Forelimb muscle (tissue), 1 donor: ENCODE results near the gene CADPS. TPM values are rescaled to one million over a fixed set of nuclear protein-coding genes. Genes with fewer than 3 reads are reported as not detected.
A peak's percentile ranks its signal among the peaks of the same experiment; 100 is the strongest.

Experiments used
- DNase-seq: peaks from one replicate; pipeline ENCODE4 v3.0.0-alpha.2; 2013; ENCODE audit warnings: low read depth
- polyA plus RNA-seq: library from polyadenylated mRNA; unstranded; fragments of 120-200 nt; gene quantifications from one replicate; pipeline ENCODE4 v1.2.1, GENCODE V29; 2013; ENCODE audit not compliant: insufficient read length

The CADPS gene
- polyA plus RNA-seq, result 2.2 TPM

- DNase-seq, result no peak
Observed at GRCh38 chr3:62874711-62875557, at the start of gene CADPS. Gene CADPS, minus strand, starts transcription at chr3:62875416. Its CDS starts 387 bp downstream, at chr3:62875029.

DNA sequence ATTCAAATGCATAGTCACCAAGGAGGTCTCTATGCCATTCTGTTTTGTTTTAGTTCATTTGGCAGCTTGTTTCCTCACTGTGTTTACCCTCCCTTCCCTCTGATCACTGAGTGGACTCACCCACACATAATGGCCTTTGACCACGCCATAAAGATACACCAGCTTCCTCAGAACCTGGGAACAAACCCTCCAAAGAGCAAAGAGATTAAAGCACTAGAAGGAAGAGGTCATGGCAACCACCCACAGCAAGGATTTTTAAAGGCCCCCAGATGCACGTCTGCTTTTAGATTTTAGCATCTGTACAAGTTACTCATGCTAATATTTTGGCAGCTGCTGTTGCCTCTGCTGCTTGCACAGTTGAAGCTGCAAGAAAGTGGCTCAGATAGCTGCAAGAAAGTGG is 47.9 kb upstream of the CADPS start:
- no peak for DNase-seq

- DNase-seq, result no peak
Observed at GRCh38 chr3:62922326-62922725, 47.1 kb upstream of the CADPS start.

GRCh38 chr3:62920466-62920784 is 45.2 kb upstream of the CADPS start:
- DNase-seq, result no peak

- DNase-seq, result no peak
Observed at GRCh38 chr3:62919784-62920465, 44.7 kb upstream of the CADPS start.

DNA sequence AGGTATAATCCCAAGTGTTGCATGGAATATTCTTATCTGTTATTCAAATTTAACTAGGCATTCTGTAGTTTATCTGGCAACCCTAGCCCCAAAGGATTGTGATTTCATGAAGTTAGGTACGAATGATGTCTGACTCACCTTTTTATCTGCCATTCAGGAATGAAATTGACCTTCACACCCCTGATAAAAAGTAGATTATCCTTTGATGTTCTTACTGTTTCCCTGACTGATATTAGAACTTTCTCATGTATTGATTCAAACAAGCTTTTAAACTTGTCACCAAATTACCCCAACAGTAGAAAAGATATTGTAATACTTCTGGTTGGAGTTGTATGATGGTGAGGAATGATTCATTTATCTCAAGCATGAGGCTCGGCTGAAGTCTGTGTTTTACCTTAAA is 43.6 kb upstream of the CADPS start:
- no peak for DNase-seq

DNA sequence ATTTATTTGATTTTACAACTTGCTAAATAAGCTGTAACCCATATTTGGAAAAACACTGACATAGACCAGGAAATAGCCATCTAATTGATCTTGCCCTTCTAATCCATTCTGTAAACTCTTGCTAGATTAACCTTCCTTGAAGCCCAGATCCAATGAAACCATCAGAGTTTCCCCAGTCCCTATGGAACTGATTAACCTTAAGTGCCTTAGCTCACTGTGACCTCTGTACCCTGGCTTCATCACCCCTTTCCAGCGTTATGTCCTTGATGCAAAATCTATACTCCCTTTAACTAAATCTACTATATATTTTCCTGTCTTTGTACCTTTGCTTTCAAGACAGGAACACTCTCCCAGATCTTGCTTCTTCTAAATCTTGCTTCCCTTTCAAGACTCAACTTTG is 42.9 kb upstream of the CADPS start:
- no peak for DNase-seq

GRCh38 chr3:62911526-62911925 is 36.3 kb upstream of the CADPS start:
- DNase-seq, result no peak

- DNase-seq, result no peak
Observed at GRCh38 chr3:62905331-62905730, 30.1 kb upstream of the CADPS start.

- no peak for DNase-seq
Observed at GRCh38 chr3:62898530-62899496, 23.6 kb upstream of the CADPS start.

- no peak for DNase-seq
Observed at GRCh38 chr3:62895901-62896300, 20.7 kb upstream of the CADPS start.

GRCh38 chr3:62892951-62893350 is 17.7 kb upstream of the CADPS start:
- no peak for DNase-seq

- no peak for DNase-seq
Observed at GRCh38 chr3:62892045-62892444, 16.8 kb upstream of the CADPS start.

GRCh38 chr3:62888778-62889177 is 13.6 kb upstream of the CADPS start:
- no peak for DNase-seq

DNA sequence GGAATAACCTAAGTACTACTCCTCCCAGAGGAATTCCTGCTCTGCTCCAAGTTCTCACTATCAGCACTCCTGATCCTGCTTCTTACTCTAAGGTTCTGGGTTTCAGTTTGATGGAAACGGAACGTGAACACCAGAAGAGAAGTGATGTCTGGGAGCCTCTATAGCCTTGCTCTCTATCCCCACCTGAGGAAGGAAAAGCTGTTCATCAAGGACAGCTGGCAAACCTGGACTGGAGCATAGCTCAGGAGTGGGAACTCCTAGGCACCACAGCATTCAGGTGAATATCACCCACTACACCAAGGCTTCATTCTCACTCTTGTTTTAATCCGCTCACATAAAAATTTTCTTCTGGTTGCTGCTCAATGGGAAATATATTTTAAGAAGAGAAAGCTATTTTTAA is 13.0 kb upstream of the CADPS start:
- no peak for DNase-seq

- DNase-seq, result no peak
Observed at GRCh38 chr3:62885136-62885535, 9.9 kb upstream of the CADPS start.

- DNase-seq, result no peak
Observed at GRCh38 chr3:62884096-62884870, 9.1 kb upstream of the CADPS start.

DNA sequence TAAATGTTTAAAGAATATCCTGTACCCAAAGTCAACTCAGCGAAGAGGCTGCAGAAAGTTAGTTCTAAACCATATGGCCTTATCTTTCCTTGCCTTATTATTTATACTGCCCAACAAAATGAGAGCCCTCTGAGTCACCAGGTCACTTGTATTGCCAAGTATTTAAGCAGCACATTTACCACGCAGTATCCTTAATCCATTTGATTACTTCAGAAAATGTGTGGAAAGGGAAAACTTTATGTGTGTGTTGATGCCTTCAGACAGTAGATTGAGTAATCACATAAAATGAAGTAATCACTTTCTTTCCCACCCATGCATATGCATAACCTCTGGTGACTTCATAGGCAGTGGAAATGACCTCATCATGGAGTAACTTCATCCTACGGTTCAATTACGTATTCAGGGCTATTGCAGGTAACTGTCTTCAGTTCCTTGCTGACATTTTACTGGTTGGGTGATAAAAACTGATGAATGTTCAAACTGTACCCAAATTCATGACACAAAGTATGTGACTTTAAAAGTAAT is 7.5 kb upstream of the CADPS start:
- no peak for DNase-seq

DNA sequence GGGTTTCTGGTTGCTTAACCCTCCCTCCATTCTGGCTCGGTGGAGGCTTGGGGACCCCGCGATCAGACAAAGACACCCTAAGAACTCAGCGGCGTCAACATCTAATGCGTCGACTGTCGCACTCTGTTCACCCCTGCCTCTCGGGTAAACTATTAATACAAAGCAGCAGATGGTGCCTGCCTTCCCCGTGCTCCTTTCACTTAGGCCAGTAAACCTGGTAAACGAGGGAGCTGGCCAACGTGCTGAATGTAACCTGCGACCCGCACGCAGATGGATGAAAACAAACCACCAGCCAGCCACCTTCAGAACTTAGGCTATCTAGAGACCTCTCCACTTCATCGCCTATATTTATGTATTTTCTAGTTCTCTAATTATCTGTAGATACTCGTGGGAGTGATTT is 848 bp upstream of the CADPS start:
- DNase-seq, result peak; percentile 8

- DNase-seq, result no peak
Observed at GRCh38 chr3:62875558-62876002, 364 bp upstream of the CADPS start.
